Measurements from ENCODE around the gene PNPLA5. TPM values are rescaled to one million over a fixed set of nuclear protein-coding genes. Genes with fewer than 3 reads are reported as not detected.
"Not testable (repeated sequence)": the region's sequence is repeated elsewhere in the genome, so short reads cannot be mapped to it uniquely, and the experiment has no call there.

The PNPLA5 gene
- total RNA-seq, 1 donor from 2014 or later: not detected

DNA sequence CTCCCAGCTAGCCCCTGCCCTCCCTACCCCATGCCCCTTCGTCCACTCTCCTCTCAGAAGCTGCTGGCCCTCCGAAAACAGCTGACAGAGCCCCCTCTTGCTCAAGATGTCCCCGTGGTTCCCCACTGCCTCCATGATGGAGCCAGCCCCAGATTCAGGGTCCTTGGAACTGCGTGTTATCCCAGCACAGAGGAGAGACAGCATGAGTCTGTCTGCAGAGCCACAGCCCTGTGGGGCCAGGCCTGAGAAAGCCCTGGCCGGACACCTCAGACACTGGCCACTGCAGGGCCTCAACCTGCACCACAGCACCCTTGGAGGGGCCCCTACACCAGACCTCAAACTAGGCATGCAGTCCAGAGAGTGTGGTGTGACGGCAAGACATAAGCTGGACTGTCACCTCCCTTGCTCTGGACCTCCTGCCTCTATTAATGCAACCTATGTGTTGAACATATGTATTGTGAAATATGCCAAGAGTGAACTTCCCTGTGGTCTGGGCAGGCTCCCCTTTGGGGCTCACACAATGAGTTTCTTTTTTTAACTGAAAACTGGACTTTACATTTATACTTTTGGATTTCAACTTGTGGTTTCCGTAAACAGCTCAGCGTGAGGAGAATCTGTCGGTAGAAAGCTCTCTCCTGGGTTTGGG, 9.6 kb downstream of the PNPLA5 start:
- DNase-seq (ENCODE audit: extremely low read depth, low read depth, low spot score): no peak

- no peak for DNase-seq (ENCODE audit: extremely low read depth, low read depth, low spot score)
Observed at GRCh38 chr22:43881091-43882061, 10.4 kb downstream of the PNPLA5 start.

GRCh38 chr22:43880541-43880991, 11.2 kb downstream of the PNPLA5 start:
- DNase-seq (ENCODE audit: extremely low read depth, low read depth, low spot score): no peak

DNA sequence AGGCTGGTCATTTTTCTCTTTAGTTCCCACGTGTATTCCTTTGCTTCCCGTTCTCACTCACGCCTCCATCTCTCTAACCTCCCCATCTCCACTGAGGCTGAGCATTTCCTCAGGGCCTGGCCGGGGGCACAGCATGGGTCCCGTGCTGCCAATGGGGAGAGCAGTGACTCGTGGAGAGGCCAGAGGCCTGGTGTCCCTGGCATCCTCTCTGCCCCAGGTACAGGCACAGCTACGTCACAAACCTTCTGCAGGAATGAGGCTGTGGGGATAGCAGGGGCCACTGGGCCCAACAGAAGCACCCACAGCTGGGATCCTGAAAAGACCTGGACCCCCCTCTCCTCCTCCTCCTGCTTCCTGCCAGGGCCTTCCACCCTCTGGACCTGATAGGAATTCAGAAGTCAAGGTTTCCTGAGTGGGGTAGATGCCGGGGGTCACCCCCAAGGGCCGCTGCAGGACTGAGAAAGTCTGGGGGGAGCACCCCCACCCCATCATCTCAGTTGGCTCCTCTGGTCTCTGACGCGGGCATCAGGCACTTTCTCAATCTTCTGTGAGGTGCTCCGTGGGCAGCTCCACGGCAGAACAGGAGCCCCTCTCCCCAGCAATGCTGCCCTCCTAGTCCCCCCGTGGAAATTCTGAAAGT, 11.8 kb downstream of the PNPLA5 start:
- DNase-seq (ENCODE audit: extremely low read depth, low read depth, low spot score): no peak

GRCh38 chr22:43878831-43879550, 12.8 kb downstream of the PNPLA5 start:
- DNase-seq (ENCODE audit: extremely low read depth, low read depth, low spot score): no peak

DNA sequence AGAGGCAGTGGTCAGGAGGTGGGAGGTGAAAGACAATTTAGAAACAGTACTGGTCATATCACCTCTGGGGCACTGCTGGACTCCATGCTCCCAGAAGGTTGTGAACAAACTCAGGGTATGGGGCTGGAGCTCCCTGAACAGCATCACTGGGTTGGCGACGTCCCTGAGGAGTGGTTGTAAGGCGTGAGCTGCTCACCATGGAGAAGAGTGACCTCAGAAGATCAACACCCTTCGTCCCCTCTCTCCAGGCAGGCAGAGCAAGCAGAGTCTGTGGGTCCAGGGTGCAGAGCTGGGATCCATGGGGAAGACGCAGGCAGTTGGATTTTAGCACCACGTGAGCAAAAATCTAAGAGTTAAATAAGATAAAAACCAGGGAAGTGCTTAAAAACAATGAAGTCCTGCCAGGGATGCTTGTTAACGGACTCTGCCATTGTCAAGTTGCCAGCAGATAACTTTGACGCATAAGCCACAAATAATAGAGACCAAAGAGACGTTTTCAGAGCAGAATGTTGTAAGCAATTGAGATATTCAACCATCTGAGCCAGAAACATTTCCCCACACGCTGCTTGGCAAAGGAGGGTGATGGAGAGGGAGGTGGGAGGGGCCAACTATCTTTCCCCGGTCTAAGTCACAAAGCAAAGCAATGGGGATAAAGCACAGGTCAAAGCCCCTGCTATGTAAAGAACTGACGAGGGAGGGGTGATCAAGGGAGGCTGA, 13.6 kb downstream of the PNPLA5 start:
- DNase-seq (ENCODE audit: extremely low read depth, low read depth, low spot score): no peak

DNA sequence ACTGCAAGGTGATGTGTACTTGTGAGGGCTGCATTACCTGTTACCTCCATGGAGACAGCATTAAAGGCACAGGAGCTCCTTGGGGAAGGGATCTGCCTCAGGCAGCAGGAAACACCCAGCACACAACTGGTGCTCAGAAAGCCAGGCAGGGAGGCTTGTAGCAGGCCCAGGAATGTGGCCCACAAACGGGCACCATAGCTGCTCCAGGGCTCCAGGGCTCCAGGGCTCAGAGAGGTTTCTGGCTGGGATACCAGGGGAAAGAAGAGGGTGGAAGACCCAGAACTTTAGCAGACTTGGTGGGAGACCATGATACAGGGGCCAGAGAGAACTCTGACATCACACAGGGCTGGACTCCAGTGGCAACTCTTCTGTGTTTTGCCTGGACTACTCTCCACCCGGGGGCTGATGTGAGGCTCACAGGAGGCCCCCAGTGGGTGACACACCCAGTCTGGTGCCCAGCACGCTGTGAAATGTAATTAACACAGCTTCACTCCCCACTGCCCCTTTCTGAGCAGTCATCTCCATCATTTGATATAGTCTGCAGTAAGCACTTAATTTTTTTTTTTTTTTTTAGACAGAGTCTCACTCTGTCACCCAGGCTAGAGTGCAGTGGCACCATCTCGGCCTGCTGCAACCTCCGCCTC, 14.8 kb downstream of the PNPLA5 start:
- DNase-seq (ENCODE audit: extremely low read depth, low read depth, low spot score): no peak

DNA sequence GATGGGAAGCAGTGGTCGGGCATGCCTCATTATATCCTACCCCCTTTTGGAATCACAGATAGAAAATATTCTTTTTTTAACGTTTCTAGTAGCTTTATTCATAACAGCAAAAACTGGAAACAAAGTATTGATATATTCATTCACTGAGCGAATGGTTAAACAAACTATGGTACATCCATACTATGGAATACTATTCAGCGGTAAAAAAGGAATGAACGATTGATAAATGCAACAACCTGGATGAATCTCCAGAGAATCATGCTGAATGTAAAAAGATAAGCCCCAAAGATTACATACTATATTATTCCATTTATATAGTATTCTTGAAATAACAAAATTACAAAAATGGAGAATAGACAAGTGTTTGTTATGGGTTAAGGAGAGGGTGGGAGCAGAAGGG, 22.0 kb downstream of the PNPLA5 start:
- DNase-seq (ENCODE audit: extremely low read depth, low read depth, low spot score): no peak

DNA sequence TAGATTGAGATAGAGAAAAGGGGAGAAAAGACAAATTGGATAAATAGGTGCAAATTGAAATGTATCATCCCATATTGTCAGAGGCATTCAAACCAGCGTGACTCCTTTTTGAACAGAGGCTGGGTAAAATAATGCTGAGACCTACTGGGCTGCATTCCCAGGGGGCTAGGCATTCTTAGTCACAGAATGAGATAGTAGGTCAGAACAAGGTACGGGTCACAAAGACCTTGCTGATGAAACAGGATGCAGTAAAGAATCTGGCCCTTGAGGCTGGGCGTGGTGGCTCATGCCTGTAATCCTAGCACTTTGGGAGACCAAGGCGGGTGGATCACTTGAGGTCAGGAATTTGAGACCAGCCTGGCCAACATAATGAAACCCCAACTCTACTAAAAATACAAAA, 22.8 kb downstream of the PNPLA5 start:
- not testable (repeated sequence) for DNase-seq (ENCODE audit: extremely low read depth, low read depth, low spot score)

GRCh38 chr22:43867839-43868635, 23.8 kb downstream of the PNPLA5 start:
- DNase-seq (ENCODE audit: extremely low read depth, low read depth, low spot score): no peak

GRCh38 chr22:43862882-43863202, 29.0 kb downstream of the PNPLA5 start:
- no peak for DNase-seq (ENCODE audit: extremely low read depth, low read depth, low spot score)

- no peak for DNase-seq (ENCODE audit: extremely low read depth, low read depth, low spot score)
Observed at GRCh38 chr22:43862074-43862881, 29.5 kb downstream of the PNPLA5 start, which contains the start of gene SULT4A1. SULT4A1 (minus strand) TSS chr22:43862513; CDS start chr22:43862382, 131 bp downstream.

DNA sequence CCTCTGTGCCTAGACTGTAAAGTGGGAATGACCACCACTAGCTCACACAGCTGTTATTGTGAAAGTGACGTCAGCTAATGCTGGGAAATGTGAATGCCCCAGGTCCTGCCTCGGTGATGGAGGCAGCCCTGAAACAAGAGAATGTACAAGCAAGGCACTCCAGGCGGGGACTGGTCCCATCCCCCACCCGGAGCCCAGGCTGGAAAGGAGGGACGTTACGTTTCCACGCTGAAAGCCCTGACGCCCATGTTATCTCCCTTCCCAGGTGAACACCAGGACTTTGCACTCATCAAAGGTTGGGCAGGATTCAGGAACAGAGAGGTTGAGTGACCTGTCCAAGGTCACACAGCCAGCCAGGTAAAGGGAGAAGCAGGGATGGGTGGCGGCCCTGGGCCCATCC, 30.3 kb downstream of the PNPLA5 start:
- DNase-seq (ENCODE audit: extremely low read depth, low read depth, low spot score): no peak

GRCh38 chr22:43860831-43861230, 31.0 kb downstream of the PNPLA5 start:
- no peak for DNase-seq (ENCODE audit: extremely low read depth, low read depth, low spot score)

- DNase-seq (ENCODE audit: extremely low read depth, low read depth, low spot score): no peak
Observed at GRCh38 chr22:43860126-43860525, 31.7 kb downstream of the PNPLA5 start.

DNA sequence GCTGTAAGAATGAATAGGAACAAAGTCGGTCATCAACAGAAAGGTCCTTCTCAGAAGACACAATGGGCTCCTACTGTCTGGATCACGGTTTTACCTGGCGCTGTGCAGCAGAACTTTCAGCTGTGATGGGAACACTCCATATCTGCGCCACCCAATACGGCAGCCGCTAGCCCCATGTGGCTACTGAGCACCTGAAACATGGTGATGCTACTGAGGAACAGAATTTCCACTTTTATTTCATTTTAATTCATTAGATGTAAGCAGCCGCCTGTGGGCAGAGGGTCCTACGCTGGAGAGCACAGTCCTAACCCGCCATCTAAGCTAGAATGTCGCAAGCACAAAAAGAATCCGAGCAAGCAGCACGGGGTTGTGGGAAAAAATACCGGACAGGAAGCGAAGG, 32.2 kb downstream of the PNPLA5 start:
- DNase-seq (ENCODE audit: extremely low read depth, low read depth, low spot score): no peak

GRCh38 chr22:43859176-43859575, 32.6 kb downstream of the PNPLA5 start:
- DNase-seq (ENCODE audit: extremely low read depth, low read depth, low spot score): no peak
